Lower leg skin (tissue), 4 donors: Measurements from ENCODE around the gene PAPPA. TPM values are rescaled to one million over a fixed set of nuclear protein-coding genes. Genes with fewer than 3 reads are reported as not detected.

ENCODE experiments used
- DNase-seq, 2 donors: peaks; one replicate each; pipeline ENCODE4 v3.0.0-alpha.2; 2019; ENCODE audit warnings: low spot score in 2 of 2
- H3K4me3 ChIP-seq: fragments of 200-600 bp; sonication (generic); 2 replicates; pipeline ENCODE4 v1.5.1; 2017; ENCODE audit warnings: mild to moderate bottlenecking, low read depth; ENCODE audit not compliant: poor library complexity, severe bottlenecking
- POLR2A ChIP-seq, 2 donors: fragments of 450-650 bp; IDR thresholded peaks; one replicate each; pipeline ENCODE4 v1.6.1; 2016 to 2017; ENCODE audit warnings: antibody characterized with exemption in 2 of 2, mild to moderate bottlenecking in 1 of 2, moderate library complexity in 1 of 2
- WGBS, 2 donors: methylation state at CpG; one replicate each; pipeline ENCODE4 v1.1.5; 2018; 5-methylcytosine and 5-hydroxymethylcytosine counted together
- intact Hi-C: fragments of 100-400 bp; cut with DNase I; formaldehyde crosslinking; loops from one replicate; pipeline ENCODE4 v1.15.0; 2023; ENCODE audit warnings: low total_unique reads
- total RNA-seq, 4 donors: library from RNA; depleted of rRNA; stranded (reverse); fragments of >200 nt; gene quantifications; one replicate each; pipeline ENCODE4 v1.1.0, GENCODE V29; 2016
- TF ChIP-seq, protein P1 (sequence below), 3 donors: fragments of 450-650 bp; IDR thresholded peaks; one replicate each; pipeline ENCODE4 v1.5.1; 2016; ENCODE audit warnings: antibody characterized with exemption in 3 of 3, mild to moderate bottlenecking in 3 of 3, moderate library complexity in 2 of 3

The PAPPA gene
- total RNA-seq, 4 donors from 2014 or later = 0.64 to 2.2 (median 1.9) TPM

- 18 to 20% methylated on average over 9 of the region's 9 CpGs for WGBS, 2 donors
- intact Hi-C loops = no loop called here
- TF ChIP-seq, protein P1, sequence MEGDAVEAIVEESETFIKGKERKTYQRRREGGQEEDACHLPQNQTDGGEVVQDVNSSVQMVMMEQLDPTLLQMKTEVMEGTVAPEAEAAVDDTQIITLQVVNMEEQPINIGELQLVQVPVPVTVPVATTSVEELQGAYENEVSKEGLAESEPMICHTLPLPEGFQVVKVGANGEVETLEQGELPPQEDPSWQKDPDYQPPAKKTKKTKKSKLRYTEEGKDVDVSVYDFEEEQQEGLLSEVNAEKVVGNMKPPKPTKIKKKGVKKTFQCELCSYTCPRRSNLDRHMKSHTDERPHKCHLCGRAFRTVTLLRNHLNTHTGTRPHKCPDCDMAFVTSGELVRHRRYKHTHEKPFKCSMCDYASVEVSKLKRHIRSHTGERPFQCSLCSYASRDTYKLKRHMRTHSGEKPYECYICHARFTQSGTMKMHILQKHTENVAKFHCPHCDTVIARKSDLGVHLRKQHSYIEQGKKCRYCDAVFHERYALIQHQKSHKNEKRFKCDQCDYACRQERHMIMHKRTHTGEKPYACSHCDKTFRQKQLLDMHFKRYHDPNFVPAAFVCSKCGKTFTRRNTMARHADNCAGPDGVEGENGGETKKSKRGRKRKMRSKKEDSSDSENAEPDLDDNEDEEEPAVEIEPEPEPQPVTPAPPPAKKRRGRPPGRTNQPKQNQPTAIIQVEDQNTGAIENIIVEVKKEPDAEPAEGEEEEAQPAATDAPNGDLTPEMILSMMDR (IDR thresholded peaks at IDR 0.05) = no peak
- TF ChIP-seq POLR2A (IDR thresholded peaks at IDR 0.05) = no peak
- no peak overlapping the region for H3K4me3 ChIP-seq
- DNase-seq = no peak
Observed at GRCh38 chr9:116152941-116153764, 438 bp upstream of the PAPPA start.

DNA sequence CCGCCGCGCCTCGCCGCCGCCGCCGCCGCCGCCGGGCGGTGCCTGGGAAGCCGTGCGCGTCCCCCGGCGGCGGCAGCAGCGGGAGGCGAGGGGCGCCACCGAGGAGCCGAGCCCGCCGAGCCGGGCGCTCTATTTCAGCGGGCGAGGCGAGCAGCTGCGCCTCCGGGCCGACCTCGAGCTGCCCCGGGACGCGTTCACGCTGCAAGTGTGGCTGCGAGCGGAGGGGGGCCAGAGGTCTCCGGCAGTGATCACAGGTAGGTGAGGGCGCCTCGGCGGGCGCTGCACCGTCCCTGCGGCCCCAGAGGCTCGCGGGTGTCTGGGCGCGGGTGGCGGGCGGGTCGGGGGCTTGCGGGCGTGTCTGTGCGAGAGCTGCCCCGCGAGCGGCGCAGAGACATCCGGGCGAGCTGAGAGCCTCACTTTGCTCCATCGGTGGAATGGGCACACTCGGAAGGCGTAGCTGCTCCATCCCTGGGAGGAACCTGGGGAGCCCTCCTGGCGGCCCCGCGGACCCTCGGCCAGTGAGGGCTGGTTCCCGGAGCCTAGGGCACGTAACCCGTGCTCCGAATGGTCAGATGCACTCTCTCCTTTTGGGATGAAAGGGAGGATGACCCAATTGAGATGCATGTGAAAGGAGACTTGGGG is 864 bp downstream of the PAPPA start:
- 0 to 2% methylated on average over 10 to 45 of the region's 74 CpGs for WGBS, 2 donors
- TF ChIP-seq, protein P1 (IDR thresholded peaks at IDR 0.05) = no peak
- TF ChIP-seq POLR2A (IDR thresholded peaks at IDR 0.05) = no peak
- no peak for DNase-seq
- intact Hi-C loops = no loop called here
- peak overlapping the region; percentile 30 for H3K4me3 ChIP-seq

GRCh38 chr9:116154976-116155697 is 1.5 kb downstream of the PAPPA start:
- intact Hi-C loops = no loop called here
- 1 to 2% methylated on average over 27 of the region's 27 CpGs for WGBS, 2 donors
- DNase-seq = no peak
- H3K4me3 ChIP-seq = no peak overlapping the region
- TF ChIP-seq, protein P1 (IDR thresholded peaks at IDR 0.05) = no peak
- no peak for TF ChIP-seq POLR2A (IDR thresholded peaks at IDR 0.05)

DNA sequence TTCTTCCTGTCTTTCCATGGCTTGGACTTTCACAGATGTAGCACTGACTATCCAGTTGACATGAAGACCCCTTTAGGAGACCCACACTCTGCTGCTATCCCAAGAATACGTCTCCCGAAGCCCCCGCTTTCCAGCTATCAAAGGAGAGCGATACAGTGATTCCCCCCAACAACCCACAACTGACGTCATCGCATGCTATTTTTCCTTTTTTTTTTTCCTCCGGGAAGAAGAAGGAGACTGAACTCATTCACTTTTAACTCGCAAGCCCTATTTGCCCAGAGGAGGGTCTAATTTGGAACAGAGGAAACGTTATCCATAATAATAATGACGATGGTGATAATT is 2.1 kb downstream of the PAPPA start:
- TF ChIP-seq POLR2A (IDR thresholded peaks at IDR 0.05) = no peak
- TF ChIP-seq, protein P1 (IDR thresholded peaks at IDR 0.05) = no peak
- DNase-seq = no peak
- H3K4me3 ChIP-seq = no peak overlapping the region
- WGBS, 2 donors = 2% methylated on average over 10 of the region's 10 CpGs
- intact Hi-C loops = no loop called here

GRCh38 chr9:116156621-116157314 is 3.2 kb downstream of the PAPPA start:
- peak; percentile 28 to 88 for DNase-seq
- no peak for TF ChIP-seq POLR2A (IDR thresholded peaks at IDR 0.05)
- TF ChIP-seq, protein P1 (IDR thresholded peaks at IDR 0.05) = no peak
- intact Hi-C loops = no loop called here
- WGBS, 2 donors = 6 to 12% methylated on average over 24 of the region's 24 CpGs
- no peak overlapping the region for H3K4me3 ChIP-seq
